Peyer's patch (tissue), 4 donors: ENCODE data around the gene ALX3. TPM values are rescaled to one million over a fixed set of nuclear protein-coding genes. Genes with fewer than 3 reads are reported as not detected.

Experiments
- DNase-seq, 3 donors: peaks; one replicate each; pipeline ENCODE4 v3.0.0-alpha.2; 2017 to 2019
- H3K27ac ChIP-seq, 4 donors: fragments of 200-600 bp; sonication (generic); one replicate each; pipeline ENCODE4 v1.5.1; 2016 to 2019
- H3K27me3 ChIP-seq, 2 donors: fragments of 200-600 bp; sonication (generic); one replicate each; pipeline ENCODE4 v1.5.1; 2019
- H3K36me3 ChIP-seq, 3 donors: fragments of 200-600 bp; sonication (generic); one replicate each; pipeline ENCODE4 v1.5.1; 2016 to 2019
- H3K4me1 ChIP-seq, 4 donors: fragments of 200-600 bp; sonication (generic); one replicate each; pipeline ENCODE4 v1.5.1; 2016 to 2019
- H3K4me3 ChIP-seq, 4 donors: fragments of 200-600 bp; sonication (generic); 1 replicate in 3 of 4; 2 replicates in 1 of 4; pipeline ENCODE4 v1.5.1; 2016 to 2019; ENCODE audit warnings: mild to moderate bottlenecking in 1 of 4
- H3K9me3 ChIP-seq, 4 donors: fragments of 200-600 bp; sonication (generic); one replicate each; pipeline ENCODE4 v1.5.1; 2016 to 2019; ENCODE audit warnings: mild to moderate bottlenecking in 1 of 4
- CTCF ChIP-seq, 6 experiments: fragments of 450-650 bp in 4 of 6; fragments of 200-600 bp in 2 of 6; sonication (generic) in 1 of 6; IDR thresholded peaks; one replicate each; pipeline ENCODE4 v1.5.1; 2017 to 2019; ENCODE audit warnings: antibody characterized with exemption in 6 of 6, mild to moderate bottlenecking in 3 of 6, moderate library complexity in 1 of 6
- POLR2A ChIP-seq, 2 donors: fragments of 450-650 bp; IDR thresholded peaks; one replicate each; pipeline ENCODE4 v1.5.1; 2017; ENCODE audit warnings: antibody characterized with exemption in 2 of 2, mild to moderate bottlenecking in 2 of 2, moderate library complexity in 2 of 2
- total RNA-seq, 4 donors: library from RNA; depleted of rRNA; stranded (reverse); fragments of >200 nt; gene quantifications; one replicate each; pipeline ENCODE4 v1.1.0, GENCODE V29; 2016

Gene ALX3
- total RNA-seq, 4 donors from 2014 or later = not detected

GRCh38 chr1:110094931-110095654 is 24.6 kb upstream of the ALX3 start:
- DNase-seq = no peak
- Histone ChIP-seq H3K4me1 (no peaks in the 10 kb centered on the region), H3K27me3 (no peaks in the 10 kb centered on the region), H3K27ac (no peak overlapping the region), H3K4me3 (no peak overlapping the region), H3K9me3 (no peaks in the 10 kb centered on the region), H3K36me3 (no peaks in the 10 kb centered on the region)
- TF ChIP-seq POLR2A (IDR thresholded peaks at IDR 0.05) = no peak
- no peak for TF ChIP-seq CTCF (IDR thresholded peaks at IDR 0.05)

- Histone ChIP-seq H3K4me1 (no peaks in the 10 kb centered on the region), H3K9me3 (no peaks in the 10 kb centered on the region), H3K27me3 (no peaks in the 10 kb centered on the region), H3K4me3 (no peak overlapping the region), H3K27ac (no peak overlapping the region), H3K36me3 (no peaks in the 10 kb centered on the region)
- TF ChIP-seq POLR2A (IDR thresholded peaks at IDR 0.05) (no peak), CTCF (IDR thresholded peaks at IDR 0.05) (no peak)
- DNase-seq = no peak
Observed at GRCh38 chr1:110092991-110093390, 22.5 kb upstream of the ALX3 start.

- no peaks in the 10 kb centered on the region for H3K36me3 ChIP-seq
- no peak overlapping the region for H3K27ac ChIP-seq
- H3K4me1 ChIP-seq = no peaks in the 10 kb centered on the region
- DNase-seq = no peak
- TF ChIP-seq POLR2A (IDR thresholded peaks at IDR 0.05) = no peak
- no peak for TF ChIP-seq CTCF (IDR thresholded peaks at IDR 0.05)
- H3K4me3 ChIP-seq = no peak overlapping the region
- H3K27me3 ChIP-seq = no peaks in the 10 kb centered on the region
- H3K9me3 ChIP-seq = no peaks in the 10 kb centered on the region
Observed at GRCh38 chr1:110091791-110092190, 21.3 kb upstream of the ALX3 start.

- Histone ChIP-seq H3K4me1 (no peaks in the 10 kb centered on the region), H3K27me3 (no peaks in the 10 kb centered on the region), H3K9me3 (no peaks in the 10 kb centered on the region), H3K36me3 (no peaks in the 10 kb centered on the region), H3K27ac (no peak overlapping the region), H3K4me3 (no peak overlapping the region)
- no peak for DNase-seq
- TF ChIP-seq CTCF (IDR thresholded peaks at IDR 0.05) (no peak), POLR2A (IDR thresholded peaks at IDR 0.05) (no peak)
Observed at GRCh38 chr1:110091381-110091780, 20.9 kb upstream of the ALX3 start.

- H3K27ac ChIP-seq = no peak overlapping the region
- no peak for DNase-seq
Observed at GRCh38 chr1:110089561-110090275, 19.2 kb upstream of the ALX3 start.

More at GRCh38 chr1:110089561-110090275, 19.2 kb upstream of the ALX3 start:
- no peak overlapping the region for H3K4me3 ChIP-seq
- no peaks in the 10 kb centered on the region for H3K36me3 ChIP-seq
- no peaks in the 10 kb centered on the region for H3K9me3 ChIP-seq
- no peaks in the 10 kb centered on the region for H3K27me3 ChIP-seq
- no peaks in the 10 kb centered on the region for H3K4me1 ChIP-seq
- TF ChIP-seq CTCF (IDR thresholded peaks at IDR 0.05) = no peak
- no peak for TF ChIP-seq POLR2A (IDR thresholded peaks at IDR 0.05)
